HG02588 (cell line): ENCODE data around the gene KLHL17.
"Not testable (repeated sequence)": the region's sequence is repeated elsewhere in the genome, so short reads cannot be mapped to it uniquely, and the experiment has no call there.

Experiments
- ATAC-seq: cut with Tn5 transposase; IDR thresholded peaks from one replicate; pipeline ENCODE4 v1.9.1; 2021; ENCODE audit warnings: mild to moderate bottlenecking, moderate library complexity; ENCODE audit not compliant: unreplicated experiment

Gene KLHL17

GRCh38 chr1:966704-967300 lies 6.4 kb downstream of the KLHL17 start:
- ATAC-seq, result peak; percentile 46

GRCh38 chr1:967466-968343 lies 7.3 kb downstream of the KLHL17 start:
- ATAC-seq, result no peak

DNA sequence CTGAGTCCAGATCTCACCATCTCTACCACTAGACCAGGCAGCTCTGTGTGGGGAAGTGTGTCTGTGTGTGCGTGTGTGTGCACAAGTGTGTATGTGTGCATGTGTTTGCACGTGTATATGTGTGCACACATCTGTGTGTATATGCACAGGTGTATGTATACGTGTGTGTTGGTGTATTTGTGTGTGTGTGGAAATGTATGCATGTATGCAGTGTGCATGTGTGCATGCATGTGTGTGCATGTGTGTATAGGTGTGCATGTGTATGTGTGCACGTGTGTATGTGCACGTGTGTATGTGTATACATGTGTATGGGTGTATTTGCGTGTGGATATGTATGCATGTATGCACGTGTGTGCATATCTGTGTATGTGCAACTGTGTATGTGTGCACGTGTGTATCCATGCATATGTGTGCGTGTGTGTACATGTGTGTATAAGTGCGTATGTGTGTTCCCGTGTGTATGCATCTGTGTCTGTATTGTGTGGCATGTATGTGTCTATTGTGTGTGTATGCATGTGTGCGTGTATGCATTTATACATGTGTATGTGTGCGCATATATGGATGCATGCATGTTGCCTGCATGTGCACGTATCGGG lies 9.0 kb downstream of the KLHL17 start:
- no peak for ATAC-seq

DNA sequence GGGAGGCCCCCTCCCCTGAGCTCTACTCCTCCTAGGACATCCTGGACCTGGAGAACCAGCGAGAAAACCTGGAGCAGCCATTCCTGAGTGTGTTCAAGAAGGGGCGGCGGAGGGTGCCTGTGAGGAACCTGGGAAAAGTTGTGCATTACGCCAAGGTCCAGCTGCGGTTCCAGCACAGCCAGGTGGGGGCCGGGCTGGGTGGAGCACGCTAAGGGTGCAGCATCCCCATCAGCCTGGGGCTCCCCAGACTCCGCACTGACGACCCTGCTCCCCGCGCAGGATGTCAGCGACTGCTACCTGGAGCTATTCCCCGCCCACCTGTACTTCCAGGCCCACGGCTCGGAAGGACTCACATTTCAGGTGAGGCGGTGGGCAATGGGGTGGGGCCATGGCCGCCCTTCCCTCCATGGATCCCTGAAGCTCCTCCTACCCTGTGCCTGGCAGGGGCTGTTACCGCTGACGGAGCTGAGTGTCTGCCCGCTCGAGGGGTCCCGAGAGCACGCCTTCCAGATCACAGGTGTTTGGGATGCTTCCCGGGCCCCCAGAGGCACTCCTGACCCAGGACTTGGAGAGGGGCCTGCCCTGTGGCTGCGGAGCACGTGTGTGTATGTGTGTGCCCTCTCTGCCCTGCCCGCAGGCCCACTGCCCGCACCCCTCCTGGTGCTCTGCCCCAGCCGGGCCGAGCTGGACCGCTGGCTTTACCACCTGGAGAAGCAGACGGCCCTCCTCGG lies 10.0 kb downstream of the KLHL17 start:
- ATAC-seq, result no peak

DNA sequence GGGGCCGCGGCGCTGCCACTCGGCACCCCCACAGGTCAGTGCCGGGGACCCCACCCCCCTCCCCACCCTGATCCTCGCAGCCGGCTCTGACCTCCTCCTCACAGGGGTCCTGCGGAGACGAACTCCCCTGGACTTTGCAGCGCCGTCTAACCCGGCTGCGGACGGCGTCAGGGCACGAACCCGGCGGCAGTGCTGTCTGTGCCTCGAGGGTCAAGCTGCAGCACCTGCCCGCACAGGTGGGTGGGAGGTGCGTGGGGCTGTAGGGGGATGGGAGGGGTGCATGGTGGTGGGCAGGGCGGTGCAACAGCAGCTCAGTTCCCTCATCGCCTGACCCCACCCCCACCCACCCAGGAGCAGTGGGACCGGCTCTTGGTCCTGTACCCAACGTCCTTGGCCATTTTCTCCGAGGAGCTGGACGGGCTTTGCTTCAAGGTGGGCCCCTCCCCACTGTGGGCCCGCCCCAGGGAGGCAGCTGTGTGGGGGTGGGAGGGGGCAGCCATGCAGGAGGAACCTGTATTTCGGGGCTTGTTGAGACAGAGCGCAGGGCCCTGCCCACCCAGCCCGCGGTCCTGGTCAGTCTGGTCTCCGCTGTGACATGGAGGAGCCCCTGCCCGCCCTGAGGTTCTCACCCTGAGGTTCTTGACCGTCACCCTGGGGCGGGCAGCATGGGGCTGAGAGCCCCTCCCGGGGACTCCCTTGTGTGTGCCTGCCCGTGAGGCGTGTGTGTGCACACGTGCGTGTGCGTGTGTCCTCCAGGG lies 10.8 kb downstream of the KLHL17 start:
- ATAC-seq, result no peak

GRCh38 chr1:971751-972506 lies 11.5 kb downstream of the KLHL17 start:
- ATAC-seq, result no peak

DNA sequence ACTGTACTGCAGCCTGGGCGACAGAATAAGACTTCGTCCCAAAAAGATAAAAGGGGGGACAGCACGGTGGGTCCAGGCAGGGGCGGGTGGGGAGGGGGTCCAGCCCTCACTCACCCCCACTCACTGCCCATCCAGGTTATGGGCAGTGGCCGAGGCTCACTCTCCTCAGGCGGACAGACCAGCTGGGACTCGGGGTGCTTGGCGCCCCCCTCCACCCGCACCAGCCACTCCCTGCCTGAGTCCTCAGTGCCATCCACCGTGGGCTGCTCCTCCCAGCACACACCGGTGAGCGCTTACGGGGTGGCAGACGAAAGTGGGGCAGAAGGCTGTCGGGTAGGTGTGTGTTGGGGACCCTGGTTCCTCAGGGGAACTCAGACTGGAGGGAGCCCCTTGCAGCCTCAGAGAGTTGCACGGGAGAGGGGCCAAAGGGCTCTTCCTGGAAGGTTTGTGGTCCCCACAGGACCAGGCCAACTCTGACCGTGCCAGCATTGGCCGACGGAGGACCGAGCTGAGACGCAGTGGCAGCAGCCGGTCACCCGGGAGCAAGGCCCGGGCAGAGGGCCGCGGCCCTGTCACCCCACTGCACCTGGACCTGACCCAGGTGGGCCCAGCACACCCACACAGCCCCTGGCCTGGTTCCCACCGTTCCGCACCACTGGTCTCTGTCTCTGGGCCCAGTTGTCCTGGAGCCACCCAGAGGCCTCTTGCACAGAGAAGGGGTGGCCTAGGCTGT lies 12.5 kb downstream of the KLHL17 start:
- ATAC-seq, result no peak

DNA sequence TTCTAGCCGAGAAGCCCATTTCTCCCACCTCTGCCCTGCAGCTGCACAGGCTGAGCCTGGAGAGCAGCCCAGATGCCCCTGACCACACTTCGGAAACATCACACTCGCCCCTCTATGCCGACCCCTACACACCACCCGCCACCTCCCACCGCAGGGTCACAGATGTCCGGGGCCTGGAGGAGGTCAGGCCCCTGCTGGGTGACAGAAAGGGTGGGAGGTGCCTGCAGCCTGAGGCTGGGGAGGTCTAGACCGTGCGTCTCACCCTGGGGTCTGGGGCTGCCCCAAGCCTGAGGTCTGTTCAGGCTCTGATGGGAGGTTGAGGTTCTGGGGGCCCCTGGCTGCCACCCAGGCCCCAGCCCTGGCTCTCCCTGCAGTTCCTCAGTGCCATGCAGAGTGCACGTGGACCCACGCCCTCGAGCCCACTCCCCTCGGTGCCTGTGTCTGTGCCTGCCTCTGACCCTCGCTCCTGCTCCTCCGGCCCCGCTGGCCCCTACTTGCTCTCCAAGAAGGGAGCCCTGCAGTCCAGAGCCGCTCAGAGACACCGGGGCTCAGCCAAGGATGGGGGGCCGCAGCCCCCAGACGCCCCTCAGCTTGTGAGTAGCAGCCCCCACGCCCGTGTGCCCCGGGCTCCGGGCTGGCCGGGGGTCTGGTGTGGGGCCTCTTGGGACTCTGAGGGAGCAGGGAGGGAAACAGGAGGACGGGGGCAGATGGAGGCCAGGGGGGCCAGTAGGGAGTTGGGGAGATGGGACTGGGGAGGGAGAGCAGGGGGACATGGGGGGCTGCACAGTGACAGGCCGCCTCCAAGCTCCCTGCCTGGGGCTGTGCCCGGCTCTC lies 13.3 kb downstream of the KLHL17 start:
- ATAC-seq, result no peak

DNA sequence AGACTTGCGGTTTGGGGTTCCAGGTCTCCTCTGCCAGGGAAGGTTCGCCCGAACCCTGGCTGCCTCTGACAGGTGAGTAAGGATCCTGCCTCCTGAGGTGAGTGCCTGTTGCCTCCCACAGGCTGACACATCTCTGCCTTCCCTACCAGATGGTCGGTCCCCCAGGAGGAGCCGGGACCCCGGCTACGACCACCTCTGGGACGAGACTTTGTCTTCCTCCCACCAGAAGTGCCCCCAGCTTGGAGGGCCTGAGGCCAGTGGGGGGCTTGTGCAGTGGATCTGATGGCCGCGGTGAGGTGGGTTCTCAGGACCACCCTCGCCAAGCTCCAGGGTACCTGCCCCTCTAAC lies 13.9 kb downstream of the KLHL17 start:
- no peak for ATAC-seq

- ATAC-seq, result no peak
These were observed 14.4 kb downstream of the KLHL17 start for GRCh38 chr1:974687-975328.

- ATAC-seq, result no peak
These were observed 15.0 kb downstream of the KLHL17 start for GRCh38 chr1:975365-975764.

DNA sequence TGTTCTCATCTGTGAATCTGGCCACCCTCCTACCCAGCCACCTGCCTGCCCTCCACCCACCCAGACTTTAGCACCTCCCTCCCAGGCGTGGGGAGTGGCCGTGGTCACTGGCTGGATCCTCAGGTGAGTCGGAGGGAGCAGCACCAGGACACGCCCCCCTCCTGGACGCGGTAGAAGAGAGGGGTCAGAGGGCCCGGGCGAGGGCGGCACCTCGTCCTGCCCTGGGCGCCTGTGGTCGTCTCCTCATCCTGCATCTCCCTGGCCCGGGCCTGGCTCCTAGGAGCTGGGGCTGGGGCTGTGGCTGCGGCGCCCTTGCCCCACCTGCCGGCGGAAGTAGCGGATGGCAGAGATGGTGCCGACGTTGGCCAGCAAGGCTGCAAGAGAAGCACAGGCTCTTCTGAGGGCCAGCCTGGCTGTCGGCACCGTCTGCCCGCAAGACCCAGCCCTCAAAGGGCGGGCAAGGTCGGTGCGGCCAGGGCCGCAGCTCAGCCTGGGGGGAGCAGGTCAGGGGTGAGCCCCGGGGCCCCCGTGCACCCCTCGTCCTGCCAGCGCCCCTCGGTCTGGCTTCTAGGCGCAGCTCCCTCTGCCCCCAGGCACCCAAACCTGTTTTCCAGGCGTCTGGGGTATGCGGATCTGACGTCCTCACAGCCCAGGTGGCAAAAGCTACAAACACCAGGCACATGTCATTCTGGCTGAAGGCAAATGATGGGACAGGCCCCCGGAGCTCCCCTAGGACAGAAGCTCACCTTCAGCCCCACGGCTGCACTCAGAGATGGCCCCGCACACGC lies 15.7 kb downstream of the KLHL17 start:
- ATAC-seq, result no peak

GRCh38 chr1:976791-977190 lies 16.4 kb downstream of the KLHL17 start:
- ATAC-seq, result not testable (repeated sequence)

GRCh38 chr1:978069-978834 lies 17.9 kb downstream of the KLHL17 start:
- no peak for ATAC-seq

DNA sequence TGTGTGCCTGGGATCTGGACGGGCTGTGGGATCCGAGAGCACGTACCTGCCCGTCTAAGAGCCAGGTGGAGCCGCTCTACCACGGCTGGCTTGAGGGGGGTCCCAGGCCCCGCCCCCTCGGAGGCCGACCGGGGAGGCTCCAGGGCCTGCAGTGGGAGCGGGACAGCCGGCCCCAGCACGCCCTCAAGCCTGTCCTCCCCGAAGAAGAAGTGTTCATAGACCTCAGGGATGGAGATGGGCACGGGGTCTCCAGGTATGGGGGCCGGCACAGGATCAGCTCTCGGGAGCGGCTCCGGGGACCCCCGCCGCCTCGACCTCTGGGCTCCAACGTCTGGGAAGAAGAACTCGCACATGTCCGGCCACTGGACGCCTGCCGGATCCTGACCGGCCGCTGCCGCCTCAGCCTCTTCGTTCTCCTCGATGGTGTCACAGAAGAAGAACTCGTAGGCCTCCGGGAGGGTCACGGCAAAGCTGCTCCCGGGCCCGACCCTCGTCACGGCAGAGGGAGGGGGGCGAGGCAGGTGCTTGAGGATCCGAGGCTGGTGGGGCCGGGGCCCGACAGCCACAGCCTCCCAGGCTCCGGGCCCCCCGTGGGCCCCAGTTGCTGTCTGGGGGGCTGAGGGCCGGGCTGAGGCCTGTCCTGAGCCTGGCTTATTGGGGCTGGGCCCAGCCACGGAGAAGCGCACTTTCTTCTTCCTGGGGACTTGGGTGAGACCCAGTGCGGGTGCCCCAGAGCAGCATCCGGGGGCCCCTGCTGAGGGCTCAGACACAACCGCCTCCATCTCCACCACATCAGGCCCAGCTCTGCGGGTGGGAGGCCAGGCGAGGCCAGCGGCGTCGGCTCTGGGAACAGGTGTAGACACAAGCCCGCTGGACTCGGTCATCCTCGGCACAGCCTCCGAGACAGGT lies 18.7 kb downstream of the KLHL17 start:
- no peak for ATAC-seq

- no peak for ATAC-seq
These were observed 19.3 kb downstream of the KLHL17 start for GRCh38 chr1:979744-980072.
